BE2C (cell line): Measurements from ENCODE around the gene TSC22D4.
"Not testable (repeated sequence)": the region's sequence is repeated elsewhere in the genome, so short reads cannot be mapped to it uniquely, and the experiment has no call there.

ENCODE experiments used
- DNase-seq: peaks from one replicate; pipeline ENCODE4 v3.0.0-alpha.2; 2020
- H3K27me3 ChIP-seq: fragments of 250-450 bp; sonication (Bioruptor Pico); 2 replicates; pipeline ENCODE4 v1.5.1; 2020; ENCODE audit warnings: mild to moderate bottlenecking
- H3K36me3 ChIP-seq: fragments of 250-450 bp; sonication (Bioruptor Pico); 2 replicates; pipeline ENCODE4 v1.5.1; 2020; ENCODE audit warnings: mild to moderate bottlenecking
- H3K4me1 ChIP-seq: fragments of 250-450 bp; sonication (Bioruptor Pico); 2 replicates; pipeline ENCODE4 v1.5.1; 2020
- H3K4me3 ChIP-seq: 2 replicates; pipeline ENCODE4 v1.5.1; 2011; ENCODE audit warnings: low read depth, low read length
- H3K9me3 ChIP-seq: fragments of 250-450 bp; sonication (Bioruptor Pico); 2 replicates; pipeline ENCODE4 v1.5.1; 2020
- TF ChIP-seq, protein P1 (sequence below): IDR thresholded peaks from 2 replicates; pipeline ENCODE4 v1.5.1; 2012; ENCODE audit warnings: mild to moderate bottlenecking, low read depth, low read length

TSC22D4 gene

DNA sequence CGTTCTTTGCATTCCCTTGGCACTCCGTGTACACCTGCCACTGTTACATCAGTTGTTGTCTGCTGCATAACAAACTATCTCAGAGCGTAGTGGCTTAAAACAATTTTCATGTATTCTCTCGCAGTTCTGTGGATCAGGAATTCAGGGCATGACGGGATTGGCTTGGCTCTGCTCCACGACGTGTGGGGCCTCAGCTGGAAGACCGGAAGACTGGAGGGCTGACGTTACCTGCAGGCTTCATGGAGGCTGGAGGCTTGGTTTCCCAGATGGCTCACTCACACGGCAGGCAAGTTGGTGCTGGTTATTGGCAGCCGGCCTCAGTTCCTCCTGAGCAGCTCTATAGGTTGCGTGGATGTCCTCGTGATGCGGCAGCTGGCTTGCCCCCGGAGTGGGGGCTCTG lies 30.2 kb upstream of the TSC22D4 start:
- Histone ChIP-seq H3K36me3 (no peaks in the 10 kb centered on the region), H3K9me3 (no peaks in the 10 kb centered on the region), H3K27me3 (no peaks in the 10 kb centered on the region), H3K4me1 (no peaks in the 10 kb centered on the region), H3K4me3 (no peak overlapping the region)
- DNase-seq, result no peak
- TF ChIP-seq, protein P1, sequence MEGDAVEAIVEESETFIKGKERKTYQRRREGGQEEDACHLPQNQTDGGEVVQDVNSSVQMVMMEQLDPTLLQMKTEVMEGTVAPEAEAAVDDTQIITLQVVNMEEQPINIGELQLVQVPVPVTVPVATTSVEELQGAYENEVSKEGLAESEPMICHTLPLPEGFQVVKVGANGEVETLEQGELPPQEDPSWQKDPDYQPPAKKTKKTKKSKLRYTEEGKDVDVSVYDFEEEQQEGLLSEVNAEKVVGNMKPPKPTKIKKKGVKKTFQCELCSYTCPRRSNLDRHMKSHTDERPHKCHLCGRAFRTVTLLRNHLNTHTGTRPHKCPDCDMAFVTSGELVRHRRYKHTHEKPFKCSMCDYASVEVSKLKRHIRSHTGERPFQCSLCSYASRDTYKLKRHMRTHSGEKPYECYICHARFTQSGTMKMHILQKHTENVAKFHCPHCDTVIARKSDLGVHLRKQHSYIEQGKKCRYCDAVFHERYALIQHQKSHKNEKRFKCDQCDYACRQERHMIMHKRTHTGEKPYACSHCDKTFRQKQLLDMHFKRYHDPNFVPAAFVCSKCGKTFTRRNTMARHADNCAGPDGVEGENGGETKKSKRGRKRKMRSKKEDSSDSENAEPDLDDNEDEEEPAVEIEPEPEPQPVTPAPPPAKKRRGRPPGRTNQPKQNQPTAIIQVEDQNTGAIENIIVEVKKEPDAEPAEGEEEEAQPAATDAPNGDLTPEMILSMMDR, result no peak

DNA sequence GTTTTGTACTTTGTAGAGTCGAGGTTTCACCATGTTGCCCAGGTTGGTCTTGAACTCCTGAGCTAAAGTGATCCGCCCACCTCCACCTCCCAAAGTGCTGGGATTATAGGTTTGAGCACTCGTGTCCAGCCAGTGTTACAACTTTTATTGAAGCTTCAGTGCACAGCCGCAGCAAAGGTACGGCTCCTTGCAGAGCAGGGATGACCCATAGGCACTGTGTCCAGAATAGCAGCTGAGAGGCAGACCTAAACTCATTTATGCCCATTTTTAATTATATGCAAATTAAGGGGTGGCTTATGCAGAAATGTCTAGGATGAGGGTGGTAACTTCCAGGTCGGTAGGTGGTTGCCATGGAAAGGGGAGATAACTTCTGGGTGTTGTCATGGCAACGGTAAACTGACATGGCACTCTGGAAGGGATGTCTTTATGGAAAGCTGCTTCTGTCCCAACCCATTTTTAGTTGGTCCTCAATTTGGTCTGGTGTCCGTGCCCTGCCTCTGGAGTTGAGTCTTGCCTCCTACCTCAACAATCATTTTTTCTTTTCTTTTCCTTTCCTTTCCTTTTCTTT lies 27.4 kb upstream of the TSC22D4 start:
- Histone ChIP-seq H3K27me3 (no peaks in the 10 kb centered on the region), H3K4me3 (no peak overlapping the region), H3K36me3 (no peaks in the 10 kb centered on the region), H3K9me3 (no peaks in the 10 kb centered on the region), H3K4me1 (no peaks in the 10 kb centered on the region)
- TF ChIP-seq, protein P1, result no peak
- no peak for DNase-seq

- Histone ChIP-seq H3K36me3 (no peaks in the 10 kb centered on the region), H3K4me1 (no peaks in the 10 kb centered on the region), H3K4me3 (no peak overlapping the region), H3K27me3 (no peaks in the 10 kb centered on the region), H3K9me3 (no peaks in the 10 kb centered on the region)
- no peak for DNase-seq
- TF ChIP-seq, protein P1, result no peak
These were observed 26.0 kb upstream of the TSC22D4 start for GRCh38 chr7:100504887-100505611.

DNA sequence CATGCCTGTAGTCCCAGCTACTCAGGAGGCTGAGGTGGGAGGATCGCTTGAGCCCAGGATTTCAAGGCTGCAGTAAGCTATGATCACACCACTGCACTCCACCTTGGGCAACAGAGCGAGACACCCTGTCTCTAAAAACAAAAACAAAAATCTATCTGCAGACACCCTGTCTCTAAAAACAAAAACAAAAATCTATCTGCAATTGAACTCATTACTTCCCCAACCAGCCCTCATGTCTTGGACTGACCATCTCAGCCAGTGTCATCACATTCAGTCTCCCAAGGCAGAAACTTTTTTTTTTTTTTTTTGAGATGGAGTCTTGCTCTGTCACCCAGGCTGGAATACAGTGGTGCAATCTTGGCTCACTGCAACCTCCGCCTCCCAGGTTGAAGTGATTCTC lies 25.0 kb upstream of the TSC22D4 start:
- H3K36me3 ChIP-seq, H3K4me3 ChIP-seq, H3K27me3 ChIP-seq, H3K4me1 ChIP-seq, H3K9me3 ChIP-seq, DNase-seq: not testable (repeated sequence)

DNA sequence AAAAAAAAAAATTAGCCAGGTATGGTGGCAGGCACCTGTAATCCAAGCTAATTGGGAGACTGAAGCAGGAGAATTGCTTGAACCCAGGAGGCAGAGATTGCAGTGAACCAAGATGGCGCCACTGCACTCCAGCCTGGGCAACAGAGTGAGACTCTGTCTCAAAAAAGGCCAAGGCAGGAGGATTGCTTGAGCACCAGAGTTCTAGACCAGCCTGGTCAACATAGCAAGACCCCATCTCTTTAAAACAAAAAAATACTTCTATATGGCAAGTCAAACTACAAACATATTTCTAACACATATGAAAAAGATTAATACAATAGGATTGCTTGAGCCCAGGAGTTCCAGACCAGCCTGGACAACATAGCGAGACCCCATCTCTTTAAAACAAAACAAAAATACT lies 21.7 kb upstream of the TSC22D4 start:
- not testable (repeated sequence) for DNase-seq, H3K27me3 ChIP-seq, H3K4me3 ChIP-seq, H3K4me1 ChIP-seq, H3K36me3 ChIP-seq, H3K9me3 ChIP-seq

- no peak for DNase-seq
- H3K4me1 ChIP-seq, result no peaks in the 10 kb centered on the region
- H3K9me3 ChIP-seq, result no peaks in the 10 kb centered on the region; the same call in 1 of the 2 replicates
- TF ChIP-seq, protein P1, result no peak
- H3K4me3 ChIP-seq, result no peak overlapping the region
- no peaks in the 10 kb centered on the region for H3K36me3 ChIP-seq
- H3K27me3 ChIP-seq, result no peaks in the 10 kb centered on the region
These were observed 17.5 kb upstream of the TSC22D4 start for GRCh38 chr7:100496509-100496908.

DNA sequence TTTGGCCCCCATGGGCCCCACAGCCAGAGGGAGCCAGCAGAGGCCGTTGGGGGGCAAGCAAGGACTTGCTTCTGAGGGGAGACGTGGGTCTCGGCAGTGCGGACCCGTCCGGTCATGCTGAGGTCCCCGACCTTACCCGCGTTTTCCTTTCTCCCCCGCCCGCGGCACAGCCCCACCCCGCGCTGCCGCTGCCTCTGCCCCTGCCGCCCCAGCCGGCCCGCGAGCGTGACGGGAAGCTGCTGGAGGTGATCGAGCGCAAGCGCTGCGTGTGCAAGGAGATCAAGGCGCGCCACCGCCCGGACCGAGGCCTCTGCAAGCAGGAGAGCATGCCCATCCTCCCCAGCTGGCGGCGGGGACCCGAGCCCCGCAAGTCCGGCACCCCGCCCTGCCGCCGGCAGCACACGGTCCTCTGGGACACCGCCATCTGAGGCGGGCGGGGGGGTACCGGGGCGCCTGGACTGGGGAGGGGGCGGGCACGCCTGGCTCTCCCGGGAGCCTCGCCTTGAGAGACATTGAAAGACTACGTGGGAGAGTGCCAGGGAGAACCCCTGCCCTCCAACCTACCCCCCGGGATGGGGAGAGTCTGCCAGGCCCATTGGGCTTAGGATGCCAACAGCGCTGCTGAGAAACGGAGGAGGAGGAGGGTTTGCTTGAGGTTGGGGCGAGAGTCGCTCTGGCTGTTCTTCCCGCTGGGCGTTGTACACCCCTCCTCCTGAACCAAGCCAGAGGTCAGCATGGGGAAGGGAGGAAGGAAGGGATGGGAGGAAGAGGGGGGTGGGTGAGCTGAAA lies 14.7 kb upstream of the TSC22D4 start:
- DNase-seq, result no peak
- Histone ChIP-seq H3K4me3 (no peak overlapping the region), H3K27me3 (no peaks in the 10 kb centered on the region)

More for the DNA sequence above, 14.7 kb upstream of the TSC22D4 start:
- H3K4me1 ChIP-seq, result peaks cover 11% of the 10 kb centered on the region
- H3K9me3 ChIP-seq, result no peaks in the 10 kb centered on the region; the same call in 1 of the 2 replicates
- no peaks in the 10 kb centered on the region for H3K36me3 ChIP-seq
- TF ChIP-seq, protein P1, result no peak
